IMR-90 (cell line): Measurements from ENCODE around the gene VIPR1. TPM values are rescaled to one million over a fixed set of nuclear protein-coding genes. Genes with fewer than 3 reads are reported as not detected.

ENCODE experiments used
- ATAC-seq: fragments of 200-7000 bp; cut with Tn5 transposase; 2 replicates; pipeline ENCODE4 v1.9.1; 2020; ENCODE audit warnings: low read depth, mild to moderate bottlenecking, moderate library complexity
- BruUV-seq: library from RNA; stranded (reverse); fragments of 400-500 nt; replicated peaks from 2 replicates; lab custom pipeline; 2021; lab: Mats Ljungman, UMichigan
- CTCF ChIA-PET: fragments of 300-600 bp; formaldehyde crosslinking; extraction: SDS; loops from one replicate; lab custom pipeline; 2021; ENCODE audit warnings: antibody characterized with exemption; lab: Yijun Ruan, JAX
- POLR2A ChIA-PET: fragments of 300-600 bp; sonication (Branson Sonifier 250); formaldehyde crosslinking; loops from one replicate; lab custom pipeline; 2022; ENCODE audit warnings: antibody characterized with exemption; ENCODE audit not compliant: unreplicated experiment; lab: Charles Lee
- DNase-seq: peaks from one replicate; pipeline ENCODE4 v3.0.0; 2013
- H2AFZ ChIP-seq: replicated peaks from 2 replicates; pipeline ENCODE3; 2013; ENCODE audit warnings: low read length, mild to moderate bottlenecking; ENCODE audit not compliant: poor library complexity
- H2AK5ac ChIP-seq: 2 replicates; pipeline ENCODE4 v1.6.1; 2013; ENCODE audit warnings: low read depth, low read length, inconsistent platforms
- H2AK9ac ChIP-seq: replicated peaks from 2 replicates; pipeline ENCODE3; 2013; ENCODE audit warnings: mild to moderate bottlenecking, low read depth, low read length, moderate library complexity; ENCODE audit not compliant: poor library complexity
- H2BK120ac ChIP-seq: 2 replicates; pipeline ENCODE4 v1.6.1; 2013; ENCODE audit warnings: low read depth, low read length, inconsistent platforms
- H2BK15ac ChIP-seq: 3 replicates; pipeline ENCODE4 v1.6.1; 2013; ENCODE audit warnings: low read depth, low read length, inconsistent platforms
- H2BK20ac ChIP-seq: 2 replicates; pipeline ENCODE4 v1.6.1; 2013; ENCODE audit warnings: low read depth, mild to moderate bottlenecking, inconsistent platforms, low read length, moderate library complexity
- H2BK5ac ChIP-seq: 2 replicates; pipeline ENCODE4 v1.6.1; 2013; ENCODE audit warnings: mild to moderate bottlenecking, low read depth, low read length, inconsistent platforms; ENCODE audit not compliant: poor library complexity, severe bottlenecking
- H3K14ac ChIP-seq: replicated peaks from 2 replicates; pipeline ENCODE4 v1.6.1; 2013; ENCODE audit warnings: low read depth, low read length, inconsistent platforms
- H3K18ac ChIP-seq: 2 replicates; pipeline ENCODE4 v1.6.1; 2013; ENCODE audit warnings: low read depth, low read length, control low read depth
- H3K23ac ChIP-seq: 2 replicates; pipeline ENCODE4 v1.6.1; 2013; ENCODE audit warnings: low read depth, low read length, inconsistent platforms
- H3K27ac ChIP-seq: 2 replicates; pipeline ENCODE4 v1.5.1; 2013; ENCODE audit warnings: mild to moderate bottlenecking, control low read depth, low read length; ENCODE audit not compliant: insufficient read depth
- H3K27me3 ChIP-seq: 2 replicates; pipeline ENCODE4 v1.6.1; 2013; ENCODE audit warnings: low read length; ENCODE audit not compliant: control insufficient read depth, insufficient read depth
- H3K36me3 ChIP-seq: 2 replicates; pipeline ENCODE4 v1.6.1; 2013; ENCODE audit warnings: low read length, mixed read lengths; ENCODE audit not compliant: control insufficient read depth, insufficient read depth
- H3K4ac ChIP-seq: 2 replicates; pipeline ENCODE4 v1.6.1; 2013; ENCODE audit warnings: low read depth, low read length, inconsistent platforms
- H3K4me1 ChIP-seq: 2 replicates; pipeline ENCODE4 v1.6.1; 2013; ENCODE audit warnings: low read length, mixed read lengths; ENCODE audit not compliant: control insufficient read depth, insufficient read depth
- H3K4me2 ChIP-seq: 2 replicates; pipeline ENCODE4 v1.6.1; 2013; ENCODE audit warnings: low read depth, mild to moderate bottlenecking, control low read depth, low read length, moderate library complexity
- H3K4me3 ChIP-seq: 2 replicates; pipeline ENCODE4 v1.5.1; 2013; ENCODE audit warnings: low read depth, mild to moderate bottlenecking, control low read depth, low read length, moderate library complexity; ENCODE audit not compliant: insufficient read depth
- H3K56ac ChIP-seq: 2 replicates; pipeline ENCODE4 v1.6.1; 2013; ENCODE audit warnings: low read length, inconsistent platforms; ENCODE audit not compliant: insufficient read depth; ENCODE audit errors: extremely low read depth
- H3K79me1 ChIP-seq, 2 experiments: 2 replicates each; pipeline ENCODE4 v1.6.1; 2013; ENCODE audit warnings: low read length in 2 of 2, inconsistent platforms in 1 of 2, low read depth in 1 of 2
- H3K9ac ChIP-seq: 2 replicates; pipeline ENCODE4 v1.6.1; 2013; ENCODE audit warnings: low read depth, low read length, control low read depth
- H3K9me1 ChIP-seq: 2 replicates; pipeline ENCODE4 v1.6.1; 2013; ENCODE audit warnings: low read length, inconsistent platforms; ENCODE audit not compliant: insufficient read depth
- H3K9me3 ChIP-seq: 2 replicates; pipeline ENCODE4 v1.6.1; 2013; ENCODE audit warnings: low read length; ENCODE audit not compliant: control insufficient read depth, insufficient read depth
- H4K20me1 ChIP-seq: 2 replicates; pipeline ENCODE4 v1.6.1; 2013; ENCODE audit warnings: low read length, inconsistent platforms; ENCODE audit not compliant: insufficient read depth
- H4K5ac ChIP-seq: 2 replicates; pipeline ENCODE4 v1.6.1; 2013; ENCODE audit warnings: mild to moderate bottlenecking, low read depth, low read length, control low read depth
- H4K8ac ChIP-seq, 2 experiments: 2 replicates each; pipeline ENCODE4 v1.6.1; 2013; ENCODE audit warnings: low read depth in 2 of 2, low read length in 2 of 2, control low read depth in 1 of 2, inconsistent platforms in 1 of 2
- H4K91ac ChIP-seq: 2 replicates; pipeline ENCODE4 v1.6.1; 2013; ENCODE audit warnings: low read depth, low read length, inconsistent platforms; ENCODE audit not compliant: insufficient read depth
- BHLHE40 ChIP-seq: fragments of 150-350 bp; IDR thresholded peaks from 2 replicates; pipeline ENCODE4 v1.6.1; 2016; ENCODE audit warnings: mild to moderate bottlenecking, low read depth, low read length
- CEBPB ChIP-seq: IDR thresholded peaks from 2 replicates; pipeline ENCODE4 v1.6.1; 2012; ENCODE audit warnings: low read depth, low read length, improper control_type of control experiment
- CHD1 ChIP-seq: IDR thresholded peaks from 2 replicates; pipeline ENCODE4 v1.6.1; 2012; ENCODE audit warnings: low read depth, low read length, improper control_type of control experiment
- CTCF ChIP-seq: conservative IDR thresholded peaks from 2 replicates; pipeline ENCODE4 v1.5.1; 2012; ENCODE audit warnings: mild to moderate bottlenecking, low read depth, low read length, improper control_type of control experiment
- ELK1 ChIP-seq: fragments of 150-350 bp; IDR thresholded peaks from 2 replicates; pipeline ENCODE4 v1.6.1; 2016; ENCODE audit warnings: low read depth, mild to moderate bottlenecking, low read length, moderate library complexity, borderline replicate concordance
- FOS ChIP-seq: fragments of 150-350 bp; IDR thresholded peaks from 2 replicates; pipeline ENCODE4 v1.6.1; 2016; ENCODE audit warnings: low read depth, low read length
- MAFK ChIP-seq: IDR thresholded peaks from 2 replicates; pipeline ENCODE4 v1.6.1; 2012; ENCODE audit warnings: low read depth, low read length, improper control_type of control experiment
- MXI1 ChIP-seq: IDR thresholded peaks from 2 replicates; pipeline ENCODE4 v1.6.1; 2012; ENCODE audit warnings: low read depth, mild to moderate bottlenecking, low read length, moderate library complexity, borderline replicate concordance
- NFE2L2 ChIP-seq: fragments of 150-350 bp; IDR thresholded peaks from 2 replicates; pipeline ENCODE4 v1.6.1; 2016; ENCODE audit warnings: low read depth, mild to moderate bottlenecking, low read length
- POLR2A ChIP-seq: IDR thresholded peaks from 2 replicates; pipeline ENCODE4 v1.6.1; 2012; ENCODE audit warnings: mild to moderate bottlenecking, low read depth, low read length
- RAD21 ChIP-seq: IDR thresholded peaks from 2 replicates; pipeline ENCODE4 v1.6.1; 2012; ENCODE audit warnings: low read length, improper control_type of control experiment
- RFX5 ChIP-seq: IDR thresholded peaks from 2 replicates; pipeline ENCODE4 v1.8.0; 2012; ENCODE audit warnings: low read depth, mild to moderate bottlenecking, low read length, moderate library complexity
- SMC3 ChIP-seq: fragments of 150-350 bp; IDR thresholded peaks from 2 replicates; pipeline ENCODE4 v1.6.1; 2016; ENCODE audit warnings: low read depth, mild to moderate bottlenecking, antibody characterized with exemption, low read length, moderate library complexity
- dilution Hi-C: fragments of 300-500 bp; cut with HindIII; formaldehyde crosslinking; loops from one replicate; pipeline ENCODE4 v1.14.3; 2018; ENCODE audit warnings: low sequenced_read_pairs; ENCODE audit not compliant: unreplicated experiment
- in situ Hi-C: fragments of 300-500 bp; cut with MboI; formaldehyde crosslinking; loops from 3 replicates; pipeline ENCODE4 v1.14.3; 2019; ENCODE audit warnings: low sequenced_read_pairs, inconsistent platforms, mixed read lengths
- intact Hi-C: fragments of 100-400 bp; cut with micrococcal nuclease; formaldehyde crosslinking; loops from 2 replicates; pipeline ENCODE4 v1.10.0; 2022
- polyA plus RNA-seq, 3 experiments: library from polyadenylated mRNA; depleted of rRNA; stranded (reverse); fragments of >200 nt; gene quantifications; 2 replicates each; pipeline ENCODE4 v1.2.3, GENCODE V29; 2012; ENCODE audit warnings: low replicate concordance in 1 of 3
- total RNA-seq: library from RNA; depleted of rRNA; stranded (reverse); fragments of >200 nt; gene quantifications from 2 replicates; pipeline ENCODE4 v1.2.3, GENCODE V29; 2012

VIPR1 gene
- total and polyA plus RNA-seq, 2 of the 4 experiments (the other 2 are of a cell fraction), result not detected

GRCh38 chr3:42530073-42530472 is 27.6 kb downstream of the VIPR1 start:
- no peak overlapping the region for H3K18ac ChIP-seq
- no peak for TF ChIP-seq NFE2L2
- TF ChIP-seq MAFK, result no peak
- TF ChIP-seq RAD21, result no peak
- no peak for TF ChIP-seq MXI1
- no peak for TF ChIP-seq POLR2A
- TF ChIP-seq RFX5, result no peak
- no peak for TF ChIP-seq CHD1
- no peak for TF ChIP-seq CEBPB
- TF ChIP-seq BHLHE40, result no peak
- no peak for TF ChIP-seq SMC3
- TF ChIP-seq FOS, result no peak
- TF ChIP-seq ELK1, result no peak
- TF ChIP-seq CTCF, result no peak
- no peak overlapping the region for H2BK20ac ChIP-seq
- H2AK9ac ChIP-seq, result no peak overlapping the region
- DNase-seq (no peak), ATAC-seq (no peak)
- no peak overlapping the region for H4K8ac ChIP-seq
- H3K27me3 ChIP-seq, result peaks cover 17% of the 10 kb centered on the region
- H3K79me1 ChIP-seq, result no peaks in the 10 kb centered on the region
- BruUV-seq, result no TSS peak
- no peak overlapping the region for H3K23ac ChIP-seq
- no peak overlapping the region for H4K5ac ChIP-seq
- in situ Hi-C loops, result loop anchor here (10.0 kb wide), 1 partner anchor 275 kb away; no protein-coding TSS in a partner anchor
- no peaks in the 10 kb centered on the region for H3K36me3 ChIP-seq
- dilution Hi-C loops, result no loop called here
- no peak overlapping the region for H2BK5ac ChIP-seq
- H3K56ac ChIP-seq, result no peak overlapping the region
- H3K9me1 ChIP-seq, result no peaks in the 10 kb centered on the region
- no peaks in the 10 kb centered on the region for H4K20me1 ChIP-seq
- no peak overlapping the region for H3K9ac ChIP-seq
- H4K91ac ChIP-seq, result no peak overlapping the region
- no peak overlapping the region for H3K4me3 ChIP-seq
- ChIA-PET CTCF (no interaction called here), POLR2A (no interaction called here)
- H3K27ac ChIP-seq, result no peak overlapping the region
- H2AFZ ChIP-seq, result no peak overlapping the region
- no peaks in the 10 kb centered on the region for H3K4me1 ChIP-seq
- no peak overlapping the region for H3K14ac ChIP-seq
- no peaks in the 10 kb centered on the region for H3K9me3 ChIP-seq
- no peak overlapping the region for H2BK120ac ChIP-seq
- H3K4ac ChIP-seq, result no peak overlapping the region
- H3K4me2 ChIP-seq, result no peak overlapping the region
- H2AK5ac ChIP-seq, result no peak overlapping the region
- intact Hi-C loops, result no loop called here
- no peak overlapping the region for H2BK15ac ChIP-seq
